AG10803 (cell line): ENCODE results near the gene VOPP1.

ENCODE experiments used
- DNase-seq: peaks from one replicate; pipeline ENCODE4 v3.0.0; 2010; ENCODE audit warnings: low read depth
- H3K4me3 ChIP-seq: 2 replicates; pipeline ENCODE4 v1.5.1; 2011; ENCODE audit warnings: mild to moderate bottlenecking, low read length, control low read depth
- CTCF ChIP-seq: conservative IDR thresholded peaks from 2 replicates; pipeline ENCODE4 v1.5.1; 2011; ENCODE audit warnings: mild to moderate bottlenecking, low read length, control low read depth, inconsistent platforms

VOPP1 gene

GRCh38 chr7:55432506-55432905, 139.8 kb downstream of the VOPP1 start:
- TF ChIP-seq CTCF = no peak
- DNase-seq = no peak
- H3K4me3 ChIP-seq = no peak overlapping the region

- no peak for TF ChIP-seq CTCF
Measured at GRCh38 chr7:55431898-55432297, 140.4 kb downstream of the VOPP1 start.

GRCh38 chr7:55429835-55430499, 142.3 kb downstream of the VOPP1 start:
- no peak for TF ChIP-seq CTCF
- no peak for DNase-seq
- no peak overlapping the region for H3K4me3 ChIP-seq

More at GRCh38 chr7:55431898-55432297, 140.4 kb downstream of the VOPP1 start:
- no peak overlapping the region for H3K4me3 ChIP-seq
- no peak for DNase-seq

GRCh38 chr7:55427800-55428199, 144.5 kb downstream of the VOPP1 start:
- H3K4me3 ChIP-seq = no peak overlapping the region
- no peak for DNase-seq
- TF ChIP-seq CTCF = no peak

GRCh38 chr7:55427342-55427741, 145.0 kb downstream of the VOPP1 start:
- TF ChIP-seq CTCF = no peak
- H3K4me3 ChIP-seq = no peak overlapping the region
- no peak for DNase-seq

- TF ChIP-seq CTCF = no peak
- no peak overlapping the region for H3K4me3 ChIP-seq
- no peak for DNase-seq
Measured at GRCh38 chr7:55426676-55427075, 145.6 kb downstream of the VOPP1 start.

GRCh38 chr7:55425141-55425752, 147.1 kb downstream of the VOPP1 start:
- DNase-seq = no peak
- H3K4me3 ChIP-seq = no peak overlapping the region
- no peak for TF ChIP-seq CTCF
